Panc1 (cell line): Measurements from ENCODE around the gene RABGAP1L. TPM values are rescaled to one million over a fixed set of nuclear protein-coding genes. Genes with fewer than 3 reads are reported as not detected.

Experiments
- ATAC-seq: fragments of 200-7000 bp; cut with Tn5 transposase; 2 replicates; pipeline ENCODE4 v1.9.1; 2020; ENCODE audit warnings: mild to moderate bottlenecking, moderate library complexity
- BruUV-seq: library from RNA; stranded (reverse); fragments of 400-500 nt; replicated peaks from 2 replicates; lab custom pipeline; 2021; lab: Mats Ljungman, UMichigan
- CTCF ChIA-PET: fragments of 300-600 bp; sonication (Branson Sonifier 250); formaldehyde crosslinking; loops from one replicate; lab custom pipeline; 2022; ENCODE audit warnings: antibody characterized with exemption; lab: Charles Lee
- POLR2A ChIA-PET: fragments of 300-600 bp; sonication (Branson Sonifier 250); formaldehyde crosslinking; loops from one replicate; lab custom pipeline; 2022; ENCODE audit warnings: antibody characterized with exemption; lab: Charles Lee
- DNase-seq: peaks from one replicate; pipeline ENCODE4 v3.0.0-alpha.2; 2010; ENCODE audit warnings: low read depth, low spot score
- H3K27ac ChIP-seq: 2 replicates; pipeline ENCODE4 v1.5.1; 2011; ENCODE audit warnings: mild to moderate bottlenecking, low read length, inconsistent platforms
- H3K27me3 ChIP-seq: fragments of 200-500 bp; sonication (Bioruptor generic); 2 replicates; pipeline ENCODE4 v1.6.0; 2014; ENCODE audit warnings: low read length, inconsistent platforms; ENCODE audit not compliant: control insufficient read depth, insufficient read depth
- H3K36me3 ChIP-seq: fragments of 200-500 bp; sonication (Bioruptor generic); 2 replicates; pipeline ENCODE4 v1.5.1; 2014; ENCODE audit warnings: inconsistent platforms, mild to moderate bottlenecking, low read length, moderate library complexity; ENCODE audit not compliant: control insufficient read depth, insufficient read depth
- H3K4me1 ChIP-seq: 2 replicates; pipeline ENCODE4 v1.5.1; 2011; ENCODE audit warnings: inconsistent platforms, mild to moderate bottlenecking, low read length, moderate library complexity; ENCODE audit not compliant: control insufficient read depth, insufficient read depth
- H3K4me3 ChIP-seq, 2 experiments: 2 replicates each; pipeline ENCODE4 v1.5.1; 2011 to 2012; ENCODE audit warnings: low read depth in 2 of 2, low read length in 2 of 2, mild to moderate bottlenecking in 2 of 2, inconsistent platforms in 1 of 2, moderate library complexity in 1 of 2
- H3K9me3 ChIP-seq: fragments of 200-500 bp; sonication (Bioruptor generic); 2 replicates; pipeline ENCODE4 v1.5.1; 2014; ENCODE audit warnings: low read depth, mild to moderate bottlenecking, inconsistent platforms, low read length, moderate library complexity; ENCODE audit not compliant: control insufficient read depth, insufficient read depth
- CTCF ChIP-seq: fragments of 450-650 bp; IDR thresholded peaks from 2 replicates; pipeline ENCODE4 v1.5.1; 2017; ENCODE audit warnings: mild to moderate bottlenecking
- POLR2AphosphoS5 ChIP-seq: IDR thresholded peaks from 2 replicates; pipeline ENCODE4 v1.6.1; 2012; ENCODE audit warnings: mild to moderate bottlenecking, low read depth, low read length, moderate library complexity
- SIN3A ChIP-seq: IDR thresholded peaks from 2 replicates; pipeline ENCODE4 v1.6.1; 2012; ENCODE audit warnings: low read depth, mild to moderate bottlenecking, low read length, moderate library complexity, borderline replicate concordance; ENCODE audit not compliant: insufficient read depth
- TCF7L2 ChIP-seq: IDR thresholded peaks from 2 replicates; pipeline ENCODE4 v1.6.1; 2011; ENCODE audit warnings: mild to moderate bottlenecking, low read depth, low read length, inconsistent platforms
- in situ Hi-C: cut with HindIII; loops from 2 replicates; pipeline ENCODE4 v1.10.0; 2016; ENCODE audit warnings: low sequenced_read_pairs, low pct_unique_long_range_greater_than_20kb
- intact Hi-C: fragments of 100-400 bp; cut with micrococcal nuclease; formaldehyde crosslinking; loops from one replicate; pipeline ENCODE4 v1.10.0; 2022; ENCODE audit not compliant: unreplicated experiment
- total RNA-seq: library from RNA; stranded (reverse); gene quantifications from one replicate; pipeline ENCODE4 v1.2.1, GENCODE V29; 2021; ENCODE audit not compliant: unreplicated experiment
- TF ChIP-seq, protein P1 (sequence below), 2 experiments: IDR thresholded peaks; 2 replicates each; pipeline ENCODE4 v1.6.1; 2011 to 2012; ENCODE audit warnings: low read depth in 2 of 2, control low read depth in 1 of 2, low read length in 1 of 2, mild to moderate bottlenecking in 1 of 2, moderate library complexity in 1 of 2; ENCODE audit not compliant: insufficient read depth in 1 of 2

RABGAP1L gene
- total RNA-seq, 1 experiment from 2014 or later, result 37.0 TPM

DNA sequence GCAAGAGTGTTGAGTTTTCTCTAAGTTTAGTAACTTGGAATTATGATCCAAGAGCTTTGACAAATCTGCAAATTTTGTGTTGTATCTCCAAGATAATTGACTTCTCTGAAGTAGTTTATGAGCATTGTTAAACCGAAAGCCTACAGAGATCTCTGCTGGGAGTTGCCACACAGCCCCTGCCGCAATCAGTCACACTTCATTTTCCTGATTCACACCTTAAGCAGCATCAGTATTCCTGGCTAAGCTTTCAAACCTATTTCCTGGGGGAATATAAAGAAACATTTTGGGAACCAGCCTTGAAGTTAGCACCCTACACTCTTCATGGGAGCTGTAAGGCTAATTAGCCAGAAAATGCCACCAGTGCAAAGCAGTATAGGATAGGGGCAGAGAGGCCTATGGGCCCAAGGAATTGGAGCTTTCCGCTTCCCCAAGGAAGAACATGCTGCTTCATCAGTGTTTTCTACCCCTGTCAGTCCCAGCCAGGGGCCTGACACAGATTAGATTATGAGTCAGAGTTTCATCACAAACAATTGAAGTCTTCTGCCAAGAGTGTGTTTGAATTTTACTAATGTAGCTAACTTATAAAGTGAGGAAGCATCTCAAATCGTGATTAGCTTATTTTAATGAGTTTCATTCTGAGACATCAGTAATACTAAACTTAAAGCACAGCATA lies 817.3 kb downstream of the RABGAP1L start:
- Histone ChIP-seq H3K4me1 (no peaks in the 10 kb centered on the region), H3K27me3 (no peaks in the 10 kb centered on the region), H3K9me3 (no peaks in the 10 kb centered on the region), H3K27ac (no peak overlapping the region), H3K36me3 (no peaks in the 10 kb centered on the region), H3K4me3 (no peak overlapping the region)
- POLR2A ChIA-PET, result interaction anchor here (0.5 to 0.7 kb wide), 2 partner anchors 47 to 98 kb away, joined by 4 to 8 read pairs; partner anchors contain the start of gene MRPS14
- intact Hi-C loops, result no loop called here
- CTCF ChIA-PET, result no interaction called here
- DNase-seq (no peak), ATAC-seq (no peak)
- no TSS peak for BruUV-seq
- no peak for TF ChIP-seq TCF7L2
- TF ChIP-seq, protein P1, sequence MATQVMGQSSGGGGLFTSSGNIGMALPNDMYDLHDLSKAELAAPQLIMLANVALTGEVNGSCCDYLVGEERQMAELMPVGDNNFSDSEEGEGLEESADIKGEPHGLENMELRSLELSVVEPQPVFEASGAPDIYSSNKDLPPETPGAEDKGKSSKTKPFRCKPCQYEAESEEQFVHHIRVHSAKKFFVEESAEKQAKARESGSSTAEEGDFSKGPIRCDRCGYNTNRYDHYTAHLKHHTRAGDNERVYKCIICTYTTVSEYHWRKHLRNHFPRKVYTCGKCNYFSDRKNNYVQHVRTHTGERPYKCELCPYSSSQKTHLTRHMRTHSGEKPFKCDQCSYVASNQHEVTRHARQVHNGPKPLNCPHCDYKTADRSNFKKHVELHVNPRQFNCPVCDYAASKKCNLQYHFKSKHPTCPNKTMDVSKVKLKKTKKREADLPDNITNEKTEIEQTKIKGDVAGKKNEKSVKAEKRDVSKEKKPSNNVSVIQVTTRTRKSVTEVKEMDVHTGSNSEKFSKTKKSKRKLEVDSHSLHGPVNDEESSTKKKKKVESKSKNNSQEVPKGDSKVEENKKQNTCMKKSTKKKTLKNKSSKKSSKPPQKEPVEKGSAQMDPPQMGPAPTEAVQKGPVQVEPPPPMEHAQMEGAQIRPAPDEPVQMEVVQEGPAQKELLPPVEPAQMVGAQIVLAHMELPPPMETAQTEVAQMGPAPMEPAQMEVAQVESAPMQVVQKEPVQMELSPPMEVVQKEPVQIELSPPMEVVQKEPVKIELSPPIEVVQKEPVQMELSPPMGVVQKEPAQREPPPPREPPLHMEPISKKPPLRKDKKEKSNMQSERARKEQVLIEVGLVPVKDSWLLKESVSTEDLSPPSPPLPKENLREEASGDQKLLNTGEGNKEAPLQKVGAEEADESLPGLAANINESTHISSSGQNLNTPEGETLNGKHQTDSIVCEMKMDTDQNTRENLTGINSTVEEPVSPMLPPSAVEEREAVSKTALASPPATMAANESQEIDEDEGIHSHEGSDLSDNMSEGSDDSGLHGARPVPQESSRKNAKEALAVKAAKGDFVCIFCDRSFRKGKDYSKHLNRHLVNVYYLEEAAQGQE (IDR thresholded peaks at IDR 0.05; ENCODE audit: insufficient read depth in 1 of 2, low read depth in 2 of 2, low read length in 1 of 2), result no peak
- TF ChIP-seq POLR2AphosphoS5, result no peak
- no peak for TF ChIP-seq SIN3A
- no peak for TF ChIP-seq CTCF
- in situ Hi-C loops, result no loop called here

- intact Hi-C loops (loop anchor here (1.0 kb wide), 1 partner anchor 213 kb away; no protein-coding TSS in a partner anchor), in situ Hi-C loops (no loop called here)
- ATAC-seq (no peak), DNase-seq (no peak)
- H3K36me3 ChIP-seq, result no peaks in the 10 kb centered on the region
- CTCF ChIA-PET, result no interaction called here
- no peak overlapping the region for H3K4me3 ChIP-seq
- BruUV-seq, result no TSS peak
- no peak overlapping the region for H3K27ac ChIP-seq
- TF ChIP-seq CTCF (peak; percentile 76), SIN3A (no peak), POLR2AphosphoS5 (no peak), TCF7L2 (no peak)
- TF ChIP-seq, protein P1 (IDR thresholded peaks at IDR 0.05; ENCODE audit: insufficient read depth in 1 of 2, low read depth in 2 of 2, low read length in 1 of 2), result no peak
- H3K27me3 ChIP-seq, result no peaks in the 10 kb centered on the region
- no peaks in the 10 kb centered on the region for H3K9me3 ChIP-seq
- no peaks in the 10 kb centered on the region for H3K4me1 ChIP-seq
- POLR2A ChIA-PET, result no interaction called here
Observed at GRCh38 chr1:174982971-174983689, 823.8 kb downstream of the RABGAP1L start.
